Stimulated activated CD4-positive, alpha-beta T cell treated with anti-CD3 and anti-CD28 coated beads, Interleukin-4, amount 100 ng/mL, for 4 hours (primary cell): ENCODE data around the gene DOCK3.
"Not testable (repeated sequence)": the region's sequence is repeated elsewhere in the genome, so short reads cannot be mapped to it uniquely, and the experiment has no call there.

ENCODE experiments used
- DNase-seq, 2 experiments: peaks; one replicate each; pipeline ENCODE4 v3.0.0-alpha.2; 2020

Gene DOCK3

GRCh38 chr3:51131607-51132006 lies 456.9 kb downstream of the DOCK3 start:
- not testable (repeated sequence) for DNase-seq

GRCh38 chr3:51137715-51138114 lies 463.0 kb downstream of the DOCK3 start:
- DNase-seq = no peak

- DNase-seq = no peak
These were observed 464.9 kb downstream of the DOCK3 start for GRCh38 chr3:51139616-51140015.

- DNase-seq = no peak
These were observed 466.8 kb downstream of the DOCK3 start for GRCh38 chr3:51141573-51141972.

GRCh38 chr3:51145811-51146585 lies 471.3 kb downstream of the DOCK3 start:
- no peak for DNase-seq

- DNase-seq = no peak
These were observed 472.1 kb downstream of the DOCK3 start for GRCh38 chr3:51146781-51147180.

- no peak for DNase-seq
These were observed 481.4 kb downstream of the DOCK3 start for GRCh38 chr3:51156147-51156546.

GRCh38 chr3:51163051-51163450 lies 488.3 kb downstream of the DOCK3 start:
- no peak for DNase-seq

GRCh38 chr3:51173518-51174271 lies 499.0 kb downstream of the DOCK3 start:
- DNase-seq = no peak

- no peak for DNase-seq
These were observed 502.2 kb downstream of the DOCK3 start for GRCh38 chr3:51176923-51177322.

- DNase-seq = not testable (repeated sequence)
These were observed 511.7 kb downstream of the DOCK3 start for GRCh38 chr3:51186446-51186845.

GRCh38 chr3:51190199-51190598 lies 515.5 kb downstream of the DOCK3 start:
- DNase-seq = no peak

- no peak for DNase-seq
These were observed 516.1 kb downstream of the DOCK3 start for GRCh38 chr3:51190827-51191226.

GRCh38 chr3:51191768-51192167 lies 517.0 kb downstream of the DOCK3 start:
- DNase-seq = no peak

GRCh38 chr3:51198477-51198876 lies 523.8 kb downstream of the DOCK3 start:
- DNase-seq = no peak

GRCh38 chr3:51199296-51199695 lies 524.6 kb downstream of the DOCK3 start:
- not testable (repeated sequence) for DNase-seq

- DNase-seq = no peak
These were observed 541.6 kb downstream of the DOCK3 start for GRCh38 chr3:51216291-51216690.

GRCh38 chr3:51221959-51222358 lies 547.2 kb downstream of the DOCK3 start:
- no peak for DNase-seq

GRCh38 chr3:51224283-51224682 lies 549.6 kb downstream of the DOCK3 start:
- no peak for DNase-seq

GRCh38 chr3:51224843-51225242 lies 550.1 kb downstream of the DOCK3 start:
- no peak for DNase-seq

- DNase-seq = no peak
These were observed 568.2 kb downstream of the DOCK3 start for GRCh38 chr3:51242939-51243338.

- no peak for DNase-seq
These were observed 569.2 kb downstream of the DOCK3 start for GRCh38 chr3:51243924-51244323.

GRCh38 chr3:51245867-51246266 lies 571.1 kb downstream of the DOCK3 start:
- no peak for DNase-seq

GRCh38 chr3:51257870-51258269 lies 583.1 kb downstream of the DOCK3 start:
- DNase-seq = no peak
